ENCODE data around the gene SLC2A8. TPM values are rescaled to one million over a fixed set of nuclear protein-coding genes. Genes with fewer than 3 reads are reported as not detected.
A peak's percentile ranks its signal among the peaks of the same experiment; 100 is the strongest.

SLC2A8 gene
- total and polyA plus RNA-seq, 2 donors (not counting 1 experiment from before 2014, with no cell fraction given) = 8.3 to 14.2 TPM

GRCh38 chr9:127419348-127419747 is 22.4 kb downstream of the SLC2A8 start:
- Histone ChIP-seq H3K4me1 (ENCODE audit: control insufficient read depth in 2 of 2, insufficient read depth in 2 of 2, low read length in 2 of 2) (peaks cover 12 to 17% of the 10 kb centered on the region in 2 donors), H4K20me1 (ENCODE audit: control insufficient read depth, insufficient read depth, low read length, poor library complexity, severe bottlenecking) (no peaks in the 10 kb centered on the region), H3K27ac (ENCODE audit: low read length in 2 of 2) (no peak overlapping the region), H3K36me3 (replicated peaks in 1 of 2; ENCODE audit: control extremely low read depth in 1 of 2, control insufficient read depth in 1 of 2, extremely low read depth in 1 of 2, insufficient read depth in 2 of 2, low read length in 1 of 2) (no peaks in the 10 kb centered on the region), H3K4me2 (replicated peaks; ENCODE audit: low read depth, low read length, poor library complexity, severe bottlenecking) (peak overlapping the region; percentile 20), H3K9me3 (ENCODE audit: control extremely low read depth in 1 of 3, control insufficient read depth in 2 of 3, insufficient read depth in 1 of 3, low read length in 2 of 3) (no peaks in the 10 kb centered on the region), H2AFZ (ENCODE audit: insufficient read depth, low read depth, low read length, poor library complexity, severe bottlenecking) (no peak overlapping the region), H3K79me2 (ENCODE audit: control insufficient read depth, insufficient read depth, low read length) (peaks cover 23% of the 10 kb centered on the region), H3K27me3 (replicated peaks in 1 of 4; ENCODE audit: control extremely low read depth in 1 of 4, control insufficient read depth in 3 of 4, insufficient read depth in 4 of 4, low read length in 3 of 4) (no peaks in the 10 kb centered on the region), H3K9ac (ENCODE audit: low read length) (peak overlapping the region; percentile 25), H3K4me3 (ENCODE audit: control extremely low read depth in 1 of 5, extremely low read depth in 1 of 5, insufficient read depth in 1 of 5, low read depth in 2 of 5, low read length in 4 of 5) (peak overlapping the region in 3 of 5 experiments; percentile 18 to 41 (median 31))
- no peak overlapping the region for H3K27ac Mint-ChIP-seq
- ChIA-PET CTCF (interaction anchor here (1.5 kb wide), 1 partner anchor 22 kb away, joined by 7 read pairs; the partner anchor contains the start of gene SLC2A8), POLR2A (no interaction called here)
- no peak for ATAC-seq (ENCODE audit: low read depth)
- intact Hi-C loops (cut with micrococcal nuclease) = no loop called here
- WGBS (ENCODE audit: insufficient coverage) = no CpG with 5 or more reads among the region's 6 CpGs
- no peak overlapping the region for H3K4me3 Mint-ChIP-seq
- TF ChIP-seq CTCF (IDR thresholded peaks at IDR 0.05) (no peak), EZH2 (IDR thresholded peaks at IDR 0.05; ENCODE audit: borderline replicate concordance, insufficient read depth, low read depth, low read length, poor library complexity, severe bottlenecking) (no peak)
- H3K27me3 Mint-ChIP-seq = no peaks in the 10 kb centered on the region
- H3K4me1 Mint-ChIP-seq = peaks cover 19% of the 10 kb centered on the region
- no peak for DNase-seq
- H3K9me3 Mint-ChIP-seq (ENCODE audit: insufficient read depth) = no peaks in the 10 kb centered on the region

- H3K36me3 ChIP-seq (replicated peaks in 1 of 2; ENCODE audit: control extremely low read depth in 1 of 2, control insufficient read depth in 1 of 2, extremely low read depth in 1 of 2, insufficient read depth in 2 of 2, low read length in 1 of 2) = no peaks in the 10 kb centered on the region
- no peaks in the 10 kb centered on the region for H3K27me3 ChIP-seq (replicated peaks in 1 of 4; ENCODE audit: control extremely low read depth in 1 of 4, control insufficient read depth in 3 of 4, insufficient read depth in 4 of 4, low read length in 3 of 4)
- no peak overlapping the region for H3K4me3 ChIP-seq (ENCODE audit: control extremely low read depth in 1 of 5, extremely low read depth in 1 of 5, insufficient read depth in 1 of 5, low read depth in 2 of 5, low read length in 4 of 5)
- no peak overlapping the region for H3K4me3 Mint-ChIP-seq
- no peak for DNase-seq
- ATAC-seq (ENCODE audit: low read depth) = no peak
- H3K4me1 ChIP-seq (ENCODE audit: control insufficient read depth in 2 of 2, insufficient read depth in 2 of 2, low read length in 2 of 2) = peaks cover 19 to 29% of the 10 kb centered on the region in 2 donors
- H3K27ac ChIP-seq (ENCODE audit: low read length in 2 of 2) = no peak overlapping the region
- no peaks in the 10 kb centered on the region for H3K27me3 Mint-ChIP-seq
- H3K4me2 ChIP-seq (replicated peaks; ENCODE audit: low read depth, low read length, poor library complexity, severe bottlenecking) = no peak overlapping the region
- peaks cover 4% of the 10 kb centered on the region for H4K20me1 ChIP-seq (ENCODE audit: control insufficient read depth, insufficient read depth, low read length, poor library complexity, severe bottlenecking)
- no peak overlapping the region for H2AFZ ChIP-seq (ENCODE audit: insufficient read depth, low read depth, low read length, poor library complexity, severe bottlenecking)
- no CpG with 5 or more reads among the region's 7 CpGs for WGBS (ENCODE audit: insufficient coverage)
- CTCF ChIA-PET = no interaction called here
- H3K4me1 Mint-ChIP-seq = peaks cover 33% of the 10 kb centered on the region
- H3K27ac Mint-ChIP-seq = no peak overlapping the region
- H3K9me3 Mint-ChIP-seq (ENCODE audit: insufficient read depth) = no peaks in the 10 kb centered on the region
- TF ChIP-seq EZH2 (IDR thresholded peaks at IDR 0.05; ENCODE audit: borderline replicate concordance, insufficient read depth, low read depth, low read length, poor library complexity, severe bottlenecking) = no peak
- POLR2A ChIA-PET = interaction anchor here (0.6 kb wide), 1 partner anchor 1032 kb away, joined by 3 read pairs; no protein-coding TSS in a partner anchor
- intact Hi-C loops (cut with micrococcal nuclease) = no loop called here
- H3K9ac ChIP-seq (ENCODE audit: low read length) = no peak overlapping the region
- no peaks in the 10 kb centered on the region for H3K9me3 ChIP-seq (ENCODE audit: control extremely low read depth in 1 of 3, control insufficient read depth in 2 of 3, insufficient read depth in 1 of 3, low read length in 2 of 3)
- H3K79me2 ChIP-seq (ENCODE audit: control insufficient read depth, insufficient read depth, low read length) = peaks cover 39% of the 10 kb centered on the region
Measured at GRCh38 chr9:127421057-127421456, 24.1 kb downstream of the SLC2A8 start.
